HCT116 (cell line): ENCODE measurements around the gene AGMAT. TPM values are rescaled to one million over a fixed set of nuclear protein-coding genes. Genes with fewer than 3 reads are reported as not detected.
"Not testable (repeated sequence)": the region's sequence is repeated elsewhere in the genome, so short reads cannot be mapped to it uniquely, and the experiment has no call there.

Experiments
- ATAC-seq: fragments of 200-7000 bp; cut with Tn5 transposase; 2 replicates; pipeline ENCODE4 v1.9.1; 2020; ENCODE audit warnings: mild to moderate bottlenecking, moderate library complexity
- BruUV-seq: library from RNA; stranded (reverse); fragments of 400-500 nt; replicated peaks from 2 replicates; lab custom pipeline; 2021; lab: Mats Ljungman, UMichigan
- CTCF ChIA-PET: fragments of 300-600 bp; sonication (Branson Sonifier 250); formaldehyde crosslinking; loops from one replicate; lab custom pipeline; 2021; ENCODE audit warnings: antibody characterized with exemption; lab: Charles Lee
- POLR2A ChIA-PET: fragments of 300-600, 350-600 bp; sonication (Branson Sonifier 250); formaldehyde crosslinking; loops from one replicate; lab custom pipeline; 2021; ENCODE audit warnings: antibody characterized with exemption; lab: Charles Lee
- RAD21 ChIA-PET, 2 experiments: fragments of 300-600 bp; sonication (Branson Sonifier 250); formaldehyde crosslinking; loops; one replicate each; lab custom pipeline; 2023; ENCODE audit warnings: low total read pairs in 2 of 2; ENCODE audit not compliant: uncharacterized antibody in 2 of 2, unreplicated experiment in 2 of 2, low non-redundant PET in 1 of 2; lab: Charles Lee
- DNase-seq: peaks from one replicate; pipeline ENCODE4 v3.0.0-alpha.2; 2010; ENCODE audit warnings: low read depth, low spot score
- H2AFZ ChIP-seq: fragments of 200-600 bp; shearing (Covaris generic), sonication (generic); 2 replicates; pipeline ENCODE4 v1.6.1; 2017; ENCODE audit warnings: low read depth, mixed run types, mixed read lengths, antibody characterized with exemption, low read length; ENCODE audit not compliant: poor library complexity, severe bottlenecking
- H3K27ac ChIP-seq: 2 replicates; pipeline ENCODE4 v1.5.1; 2012; ENCODE audit warnings: low read depth, low read length
- H3K27me3 ChIP-seq: fragments of 200-600 bp; sonication (generic); 2 replicates; pipeline ENCODE4 v1.6.1; 2016; ENCODE audit warnings: mixed run types, low read length, mixed read lengths; ENCODE audit not compliant: insufficient read depth
- H3K36me3 ChIP-seq, 2 experiments: fragments of 200-500 bp in 1 of 2; fragments of 200-600 bp in 1 of 2; sonication (Bioruptor generic) in 1 of 2; sonication (generic) in 1 of 2; 2 replicates each; pipeline versions ENCODE4 v1.5.1 to v1.6.1; 2014 to 2016; ENCODE audit warnings: low read length in 2 of 2, inconsistent platforms in 1 of 2, mixed read lengths in 1 of 2, mixed run types in 1 of 2; ENCODE audit not compliant: insufficient read depth in 2 of 2, control insufficient read depth in 1 of 2
- H3K4me1 ChIP-seq, 2 experiments: fragments of 200-600 bp in 1 of 2; sonication (generic) in 1 of 2; 2 replicates each; pipeline versions ENCODE4 v1.5.1 to v1.6.1; 2012 to 2017; ENCODE audit warnings: low read length in 2 of 2, inconsistent platforms in 1 of 2, mild to moderate bottlenecking in 1 of 2, mixed read lengths in 1 of 2, mixed run types in 1 of 2, moderate library complexity in 1 of 2; ENCODE audit not compliant: insufficient read depth in 2 of 2, control insufficient read depth in 1 of 2
- H3K4me2 ChIP-seq: fragments of 200-600 bp; sonication (generic); 2 replicates; pipeline ENCODE4 v1.6.1; 2017; ENCODE audit warnings: mixed run types, low read length, mixed read lengths
- H3K4me3 ChIP-seq, 2 experiments: fragments of 200-600 bp in 1 of 2; sonication (generic) in 1 of 2; replicated peaks in 1 of 2; 2 replicates each; pipeline ENCODE4 v1.5.1; 2011 to 2016; ENCODE audit warnings: low read length in 2 of 2, control low read depth in 1 of 2, low read depth in 1 of 2, mild to moderate bottlenecking in 1 of 2, mixed read lengths in 1 of 2, mixed run types in 1 of 2
- H3K79me2 ChIP-seq: fragments of 200-600 bp; sonication (generic); 2 replicates; pipeline ENCODE4 v1.6.1; 2017; ENCODE audit warnings: mild to moderate bottlenecking, mixed run types, low read length, moderate library complexity, mixed read lengths; ENCODE audit not compliant: insufficient read depth
- H3K9ac ChIP-seq: fragments of 200-600 bp; sonication (generic); 2 replicates; pipeline ENCODE4 v1.6.1; 2016; ENCODE audit warnings: low read length, mixed read lengths
- H3K9me2 ChIP-seq: fragments of 200-600 bp; sonication (generic), shearing (Covaris generic); 2 replicates; pipeline ENCODE4 v1.6.1; 2017; ENCODE audit warnings: mixed run types, mild to moderate bottlenecking, moderate library complexity; ENCODE audit not compliant: insufficient read depth
- H3K9me3 ChIP-seq, 2 experiments: fragments of 200-500 bp in 1 of 2; fragments of 200-600 bp in 1 of 2; sonication (Bioruptor generic) in 1 of 2; sonication (generic) in 1 of 2; 2 replicates each; pipeline ENCODE4 v1.6.1; 2014 to 2017; ENCODE audit warnings: low read length in 2 of 2, mixed read lengths in 2 of 2, inconsistent platforms in 1 of 2, low read depth in 1 of 2, mild to moderate bottlenecking in 1 of 2, mixed run types in 1 of 2, moderate library complexity in 1 of 2; ENCODE audit not compliant: control insufficient read depth in 1 of 2, insufficient read depth in 1 of 2
- H4K20me1 ChIP-seq: fragments of 200-600 bp; sonication (generic), shearing (Covaris generic); 2 replicates; pipeline ENCODE4 v1.6.1; 2017; ENCODE audit warnings: mixed run types, mild to moderate bottlenecking, moderate library complexity; ENCODE audit not compliant: insufficient read depth
- EGR1 ChIP-seq: IDR thresholded peaks from 2 replicates; pipeline ENCODE4 v1.6.1; 2012; ENCODE audit warnings: low read depth
- ELF1 ChIP-seq: IDR thresholded peaks from 2 replicates; pipeline ENCODE4 v1.6.1; 2012; ENCODE audit warnings: low read depth, borderline replicate concordance
- EZH2phosphoT487 ChIP-seq: fragments of 200-600 bp; IDR thresholded peaks from 2 replicates; pipeline ENCODE4 v1.6.1; 2018; ENCODE audit warnings: antibody characterized with exemption, borderline replicate concordance
- TCF7L2 ChIP-seq: IDR thresholded peaks from 2 replicates; pipeline ENCODE4 v1.7.0; 2011; ENCODE audit warnings: borderline replicate concordance, inconsistent platforms; ENCODE audit not compliant: insufficient read depth, insufficient read length; ENCODE audit errors: extremely low read depth
- YY1 ChIP-seq: IDR thresholded peaks from 2 replicates; pipeline ENCODE4 v1.6.1; 2011; ENCODE audit warnings: low read length, low read depth, moderate library complexity, mild to moderate bottlenecking; ENCODE audit not compliant: insufficient replicate concordance; ENCODE audit errors: extremely low read depth
- ZFX ChIP-seq: fragments of 450-650 bp; IDR thresholded peaks from 2 replicates; pipeline ENCODE4 v1.6.1; 2017
- intact Hi-C: fragments of 100-400 bp; cut with micrococcal nuclease; formaldehyde crosslinking; loops from 2 replicates; pipeline ENCODE4 v1.10.0; 2022
- total RNA-seq: library from RNA; stranded (reverse); gene quantifications from one replicate; pipeline ENCODE4 v1.2.1, GENCODE V29; 2021; ENCODE audit not compliant: unreplicated experiment
- TF ChIP-seq, protein P1 (sequence below), 3 experiments: fragments of 200-600 bp in 1 of 3; sonication (generic) in 1 of 3; IDR thresholded peaks in 2 of 3; conservative IDR thresholded peaks in 1 of 3; 2 replicates each; pipeline ENCODE4 v1.5.1; 2012 to 2017; ENCODE audit warnings: low read depth in 2 of 3, low read length in 2 of 3, antibody characterized with exemption in 1 of 3, borderline replicate concordance in 1 of 3, control low read depth in 1 of 3, mild to moderate bottlenecking in 1 of 3, mixed read lengths in 1 of 3, mixed run types in 1 of 3, moderate library complexity in 1 of 3; ENCODE audit not compliant: insufficient read depth in 1 of 3

Gene AGMAT
- total RNA-seq, 1 experiment from 2014 or later, result not detected

DNA sequence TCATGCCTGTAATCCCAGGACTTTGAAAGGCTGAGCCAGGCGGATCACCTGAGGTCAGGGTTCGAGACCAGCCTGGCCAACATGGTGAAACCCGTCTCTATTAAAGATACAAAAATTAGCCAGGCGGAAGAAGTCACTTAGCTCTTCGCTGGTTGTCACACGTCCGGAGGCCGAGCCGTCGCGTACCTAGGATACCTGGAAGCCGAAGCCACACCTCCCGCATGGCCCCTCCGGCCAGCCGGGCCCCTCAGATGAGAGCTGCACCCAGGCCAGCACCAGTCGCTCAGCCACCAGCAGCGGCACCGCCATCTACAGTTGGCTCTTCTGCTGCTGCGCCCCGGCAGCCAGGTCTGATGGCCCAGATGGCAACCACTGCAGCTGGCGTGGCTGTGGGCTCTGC lies 19.5 kb upstream of the AGMAT start:
- H2AFZ ChIP-seq, H3K4me3 ChIP-seq, intact Hi-C loops, H3K4me1 ChIP-seq, H3K79me2 ChIP-seq, H3K9me2 ChIP-seq, POLR2A ChIA-PET, RAD21 ChIA-PET, H3K9me3 ChIP-seq, H3K27ac ChIP-seq, ATAC-seq, DNase-seq, H3K36me3 ChIP-seq, H3K9ac ChIP-seq, CTCF ChIA-PET, BruUV-seq, H3K4me2 ChIP-seq, H4K20me1 ChIP-seq, H3K27me3 ChIP-seq: not testable (repeated sequence)

DNA sequence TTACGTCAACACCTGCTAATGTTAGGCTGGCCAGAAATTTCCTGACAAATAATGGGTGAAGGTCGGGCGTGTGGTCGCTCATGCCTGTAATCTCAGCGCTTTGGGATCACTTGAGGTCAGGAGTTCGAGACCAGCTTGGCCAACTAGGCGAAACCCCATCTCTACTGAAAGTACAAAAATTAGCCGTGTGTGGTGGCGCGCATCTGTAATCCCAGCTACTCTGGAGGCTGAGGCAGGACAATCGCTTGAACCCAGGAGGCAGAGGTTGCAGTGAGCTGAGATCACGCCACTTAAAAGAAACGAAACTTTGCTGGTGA lies 19.1 kb upstream of the AGMAT start:
- H3K9me3 ChIP-seq, H3K79me2 ChIP-seq, DNase-seq, H4K20me1 ChIP-seq, H3K27ac ChIP-seq, ATAC-seq, H3K4me2 ChIP-seq, CTCF ChIA-PET, POLR2A ChIA-PET, H3K27me3 ChIP-seq, H3K9me2 ChIP-seq, H3K4me3 ChIP-seq, RAD21 ChIA-PET, H3K4me1 ChIP-seq, H3K36me3 ChIP-seq, BruUV-seq, H3K9ac ChIP-seq, intact Hi-C loops, H2AFZ ChIP-seq: not testable (repeated sequence)

DNA sequence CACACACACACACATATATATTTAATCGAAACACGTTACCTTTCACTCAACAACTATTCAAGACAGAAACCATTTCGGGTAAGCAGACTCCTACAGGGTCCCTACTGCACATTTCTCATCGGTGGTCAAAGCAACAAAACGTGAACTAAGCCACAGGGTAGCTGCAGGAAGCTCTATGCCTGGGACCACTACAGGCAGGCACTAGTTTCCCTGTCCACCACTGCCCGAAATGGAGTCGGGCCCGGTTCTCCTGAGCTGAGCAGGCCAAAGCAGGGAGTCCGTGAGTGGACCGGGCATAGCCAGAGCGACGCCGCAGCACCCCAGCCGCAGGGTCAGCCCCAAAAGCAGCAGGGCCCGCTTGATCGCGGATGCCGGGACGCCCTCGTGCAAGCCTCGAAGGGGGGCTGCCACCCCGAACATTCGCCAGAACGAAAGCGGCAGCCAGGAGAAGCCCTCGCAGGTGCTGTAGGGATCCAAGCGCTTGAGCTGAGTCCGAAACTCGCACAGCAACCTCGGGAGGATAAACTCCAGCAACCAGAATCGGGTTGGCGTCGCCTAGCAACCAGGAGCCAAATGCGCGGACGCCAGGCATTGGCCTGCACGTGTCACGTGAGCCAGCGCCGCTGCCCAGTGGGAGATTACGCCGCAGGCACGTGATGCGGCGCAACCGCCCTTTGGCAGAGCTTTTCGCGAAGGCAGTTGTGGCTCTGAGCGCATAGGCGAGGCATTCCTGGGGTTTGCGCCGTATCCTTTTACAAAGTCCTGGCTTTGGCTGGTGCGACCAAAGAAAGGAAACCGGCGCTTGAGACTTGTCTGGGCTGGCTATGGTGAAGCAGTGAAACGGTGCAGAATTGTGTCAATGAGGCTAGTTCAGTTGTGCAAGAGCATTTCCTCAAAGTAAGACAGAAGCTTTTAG lies 18.5 kb upstream of the AGMAT start:
- RAD21 ChIA-PET, result no interaction called here
- no peak for DNase-seq
- TF ChIP-seq ZFX (no peak), ELF1 (no peak), TCF7L2 (no peak), EZH2phosphoT487 (no peak), YY1 (no peak), EGR1 (no peak)
- TF ChIP-seq, protein P1, sequence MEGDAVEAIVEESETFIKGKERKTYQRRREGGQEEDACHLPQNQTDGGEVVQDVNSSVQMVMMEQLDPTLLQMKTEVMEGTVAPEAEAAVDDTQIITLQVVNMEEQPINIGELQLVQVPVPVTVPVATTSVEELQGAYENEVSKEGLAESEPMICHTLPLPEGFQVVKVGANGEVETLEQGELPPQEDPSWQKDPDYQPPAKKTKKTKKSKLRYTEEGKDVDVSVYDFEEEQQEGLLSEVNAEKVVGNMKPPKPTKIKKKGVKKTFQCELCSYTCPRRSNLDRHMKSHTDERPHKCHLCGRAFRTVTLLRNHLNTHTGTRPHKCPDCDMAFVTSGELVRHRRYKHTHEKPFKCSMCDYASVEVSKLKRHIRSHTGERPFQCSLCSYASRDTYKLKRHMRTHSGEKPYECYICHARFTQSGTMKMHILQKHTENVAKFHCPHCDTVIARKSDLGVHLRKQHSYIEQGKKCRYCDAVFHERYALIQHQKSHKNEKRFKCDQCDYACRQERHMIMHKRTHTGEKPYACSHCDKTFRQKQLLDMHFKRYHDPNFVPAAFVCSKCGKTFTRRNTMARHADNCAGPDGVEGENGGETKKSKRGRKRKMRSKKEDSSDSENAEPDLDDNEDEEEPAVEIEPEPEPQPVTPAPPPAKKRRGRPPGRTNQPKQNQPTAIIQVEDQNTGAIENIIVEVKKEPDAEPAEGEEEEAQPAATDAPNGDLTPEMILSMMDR (IDR thresholded peaks at IDR 0.05 in 2 of 3, conservative IDR thresholded peaks at IDR 0.05 in 1 of 3; ENCODE audit: borderline replicate concordance in 1 of 3, insufficient read depth in 1 of 3, low read depth in 2 of 3, low read length in 2 of 3), result no peak

More for the DNA sequence above, 18.5 kb upstream of the AGMAT start:
- Histone ChIP-seq H3K27me3 (no peaks in the 10 kb centered on the region), H3K36me3 (no peaks in the 10 kb centered on the region), H3K9me2 (no peaks in the 10 kb centered on the region), H3K79me2 (no peaks in the 10 kb centered on the region), H3K9me3 (no peaks in the 10 kb centered on the region), H3K27ac (no peak overlapping the region), H3K4me1 (no peaks in the 10 kb centered on the region), H2AFZ (no peak overlapping the region), H3K9ac (no peak overlapping the region), H3K4me2 (no peak overlapping the region), H4K20me1 (no peaks in the 10 kb centered on the region), H3K4me3 (no peak overlapping the region)
- intact Hi-C loops, result no loop called here
- no TSS peak for BruUV-seq
- ATAC-seq, result no peak
- CTCF ChIA-PET, result no interaction called here
- POLR2A ChIA-PET, result no interaction called here
